DOHH2 (cell line): Measurements from ENCODE around the gene RCOR3.

Experiments
- CTCF ChIP-seq: fragments of 200-600 bp; sonication (generic); IDR thresholded peaks from one replicate; pipeline ENCODE4 v1.5.1; 2014; ENCODE audit warnings: antibody characterized with exemption, mild to moderate bottlenecking, low read depth, low read length; ENCODE audit not compliant: poor library complexity, severe bottlenecking
- EZH2phosphoT487 ChIP-seq: fragments of 200-600 bp; sonication (generic); IDR thresholded peaks from 2 replicates; pipeline ENCODE4 v1.6.1; 2017; ENCODE audit warnings: borderline replicate concordance, mild to moderate bottlenecking, antibody characterized with exemption, low read length, moderate library complexity, mixed read lengths

- no peak for TF ChIP-seq CTCF
- TF ChIP-seq EZH2phosphoT487: no peak
Measured at GRCh38 chr1:211333906-211334305, 74.7 kb downstream of the RCOR3 start.
